ENCODE results near the gene TAF4. TPM values are rescaled to one million over a fixed set of nuclear protein-coding genes. Genes with fewer than 3 reads are reported as not detected.

Gene TAF4
- total and polyA plus RNA-seq, 7 donors = 3.6 to 13.3 (median 8.9) TPM

GRCh38 chr20:61960836-61961235, 104.8 kb downstream of the TAF4 start:
- H3K27ac ChIP-seq = no peak overlapping the region
- H3K36me3 ChIP-seq = no peaks in the 10 kb centered on the region
- TF ChIP-seq EP300 (IDR thresholded peaks at IDR 0.05) (no peak), POLR2AphosphoS5 (IDR thresholded peaks at IDR 0.05) (no peak), CTCF (IDR thresholded peaks at IDR 0.05) (no peak), POLR2A (IDR thresholded peaks at IDR 0.05) (no peak)
- DNase-seq = peak; percentile 17
- H3K4me3 ChIP-seq = no peak overlapping the region
- peaks cover 0 to 2% (median 0%) of the 10 kb centered on the region in 4 donors for H3K4me1 ChIP-seq
- no peaks in the 10 kb centered on the region for H3K9me3 ChIP-seq
- 91 to 94% methylated on average over 12 of the region's 12 CpGs for WGBS, 2 donors
- intact Hi-C loops (cut with DNase I) = no loop called here
- peaks cover 6 to 14% (median 10%) of the 10 kb centered on the region in 3 donors for H3K27me3 ChIP-seq

GRCh38 chr20:61958773-61959700, 106.6 kb downstream of the TAF4 start:
- Histone ChIP-seq H3K4me1 (no peaks in the 10 kb centered on the region), H3K36me3 (no peaks in the 10 kb centered on the region), H3K27ac (no peak overlapping the region), H3K9me3 (no peaks in the 10 kb centered on the region), H3K4me3 (no peak overlapping the region), H3K27me3 (no peaks in the 10 kb centered on the region)
- peak; percentile 29 for DNase-seq
- TF ChIP-seq POLR2A (IDR thresholded peaks at IDR 0.05) = no peak
- no peak for TF ChIP-seq POLR2AphosphoS5 (IDR thresholded peaks at IDR 0.05)
- no peak for TF ChIP-seq CTCF (IDR thresholded peaks at IDR 0.05)
- TF ChIP-seq EP300 (IDR thresholded peaks at IDR 0.05) = no peak
- intact Hi-C loops (cut with DNase I) = no loop called here
- 82 to 86% methylated on average over 22 of the region's 22 CpGs for WGBS, 2 donors

GRCh38 chr20:61957961-61958715, 107.5 kb downstream of the TAF4 start:
- intact Hi-C loops (cut with DNase I) = no loop called here
- no peaks in the 10 kb centered on the region for H3K4me1 ChIP-seq
- DNase-seq = peak; percentile 18
- no peaks in the 10 kb centered on the region for H3K9me3 ChIP-seq
- no peak overlapping the region for H3K4me3 ChIP-seq
- TF ChIP-seq CTCF (IDR thresholded peaks at IDR 0.05) = no peak
- no peak for TF ChIP-seq POLR2A (IDR thresholded peaks at IDR 0.05)
- TF ChIP-seq EP300 (IDR thresholded peaks at IDR 0.05) = no peak
- TF ChIP-seq POLR2AphosphoS5 (IDR thresholded peaks at IDR 0.05) = no peak
- H3K27ac ChIP-seq = no peak overlapping the region
- WGBS, 2 donors = 89 to 94% methylated on average over 12 of the region's 12 CpGs
- no peaks in the 10 kb centered on the region for H3K36me3 ChIP-seq
- H3K27me3 ChIP-seq = no peaks in the 10 kb centered on the region

GRCh38 chr20:61956396-61957342, 109.0 kb downstream of the TAF4 start:
- Histone ChIP-seq H3K4me3 (no peak overlapping the region), H3K4me1 (no peaks in the 10 kb centered on the region), H3K27me3 (peaks cover 5 to 8% (median 7%) of the 10 kb centered on the region in 3 donors), H3K27ac (no peak overlapping the region), H3K36me3 (no peaks in the 10 kb centered on the region), H3K9me3 (no peaks in the 10 kb centered on the region)
- intact Hi-C loops (cut with DNase I) = no loop called here
- no peak for DNase-seq
- WGBS, 2 donors = 15 to 49% methylated on average over 12 of the region's 12 CpGs
- TF ChIP-seq POLR2AphosphoS5 (IDR thresholded peaks at IDR 0.05) (no peak), EP300 (IDR thresholded peaks at IDR 0.05) (no peak), POLR2A (IDR thresholded peaks at IDR 0.05) (no peak), CTCF (IDR thresholded peaks at IDR 0.05) (no peak)

Measured in sigmoid colon (tissue), 7 donors.